Ovary (tissue), 9 donors: ENCODE data around the gene AUTS2. TPM values are rescaled to one million over a fixed set of nuclear protein-coding genes. Genes with fewer than 3 reads are reported as not detected.

Experiments
- DNase-seq, 5 donors: peaks; one replicate each; pipeline ENCODE4 v3.0.0-alpha.2; 2019 to 2020
- H3K27ac ChIP-seq, 2 donors: fragments of 200-600 bp; one replicate each; pipeline versions ENCODE4 v1.5.1 to v1.8.0; 2019 to 2022
- H3K27me3 ChIP-seq: fragments of 200-600 bp; one replicate; pipeline ENCODE4 v1.8.0; 2022
- H3K36me3 ChIP-seq: fragments of 200-600 bp; sonication (generic); one replicate; pipeline ENCODE4 v1.5.1; 2019
- H3K4me1 ChIP-seq: one replicate; pipeline ENCODE4 v1.8.1; 2013; ENCODE audit warnings: mild to moderate bottlenecking, moderate library complexity; ENCODE audit not compliant: insufficient read depth
- H3K4me3 ChIP-seq: fragments of 200-600 bp; sonication (generic); one replicate; pipeline ENCODE4 v1.5.1; 2017
- H3K9me3 ChIP-seq, 2 donors: fragments of 200-600 bp in 1 of 2; sonication (generic) in 1 of 2; one replicate each; pipeline versions ENCODE4 v1.5.1 to v1.8.1; 2013 to 2019; ENCODE audit warnings: mild to moderate bottlenecking in 1 of 2, moderate library complexity in 1 of 2
- EP300 ChIP-seq: sonication (generic); formaldehyde crosslinking; IDR thresholded peaks from one replicate; pipeline ENCODE4 v1.6.1; 2017; ENCODE audit warnings: antibody characterized with exemption
- POLR2A ChIP-seq: fragments of 450-650 bp; IDR thresholded peaks from one replicate; pipeline ENCODE4 v1.6.1; 2017; ENCODE audit warnings: antibody characterized with exemption, mild to moderate bottlenecking, moderate library complexity
- WGBS, 3 donors: extraction: QIAGEN DNeasy Blood & Tissue Kit in 1 of 3; methylation state at CpG; one replicate each; pipeline versions ENCODE4 v1.1.5 to v1.1.7; 2013 to 2017; 5-methylcytosine and 5-hydroxymethylcytosine counted together
- intact Hi-C, 4 donors: fragments of 100-400 bp; cut with DNase I; formaldehyde crosslinking; loops; one replicate each; pipeline versions ENCODE4 v1.11.0 to v1.15.1; 2022 to 2023
- polyA plus RNA-seq, 2 donors: library from polyadenylated mRNA; stranded (reverse); fragments of 200-250 nt in 1 of 2; fragments of 350-450 nt in 1 of 2; fragmentation: Illumina TruSeq in 1 of 2; extraction: RNeasy Lipid Tissue Mini Kit (QIAGEN cat#74804) in 1 of 2; gene quantifications; one replicate each; pipeline ENCODE4 v1.2.3, GENCODE V29; 2013 to 2014
- total RNA-seq, 7 donors: library from RNA; depleted of rRNA in 2 of 7; stranded (reverse); fragments of >200 nt in 2 of 7; fragmentation: NEBNext Ultra II Directional in 3 of 7; extraction: Animal tissue kit (Norgen Biotek cat#: 25700) in 3 of 7; gene quantifications; one replicate each; pipeline versions ENCODE4 v1.1.0 to v1.2.4, GENCODE V29; 2016 to 2023
- TF ChIP-seq, protein P1 (sequence below), 3 donors: fragments of 450-650 bp in 2 of 3; fragments of 200-600 bp in 1 of 3; IDR thresholded peaks; one replicate each; pipeline versions ENCODE4 v1.5.1 to v1.8.0; 2016 to 2022; ENCODE audit warnings: antibody characterized with exemption in 3 of 3, mild to moderate bottlenecking in 1 of 3
- donor health status: DM: no; HTN: no; CAD: no; lungs with moderate emphysema.
- donor health status: DM: no; HTN: no; CAD: no.
- donor health status: Bipolar disorder and iron deficiency.
- donor health status: DM: yes; HTN: yes; CAD: no.
- donor health status: DM: no; HTN: no; CAD: no.
- donor health status: DM: yes; HTN: yes; CAD: no.

Gene AUTS2
- total and polyA plus RNA-seq, 9 donors, result 18.3 to 60.9 (median 44.9) TPM

DNA sequence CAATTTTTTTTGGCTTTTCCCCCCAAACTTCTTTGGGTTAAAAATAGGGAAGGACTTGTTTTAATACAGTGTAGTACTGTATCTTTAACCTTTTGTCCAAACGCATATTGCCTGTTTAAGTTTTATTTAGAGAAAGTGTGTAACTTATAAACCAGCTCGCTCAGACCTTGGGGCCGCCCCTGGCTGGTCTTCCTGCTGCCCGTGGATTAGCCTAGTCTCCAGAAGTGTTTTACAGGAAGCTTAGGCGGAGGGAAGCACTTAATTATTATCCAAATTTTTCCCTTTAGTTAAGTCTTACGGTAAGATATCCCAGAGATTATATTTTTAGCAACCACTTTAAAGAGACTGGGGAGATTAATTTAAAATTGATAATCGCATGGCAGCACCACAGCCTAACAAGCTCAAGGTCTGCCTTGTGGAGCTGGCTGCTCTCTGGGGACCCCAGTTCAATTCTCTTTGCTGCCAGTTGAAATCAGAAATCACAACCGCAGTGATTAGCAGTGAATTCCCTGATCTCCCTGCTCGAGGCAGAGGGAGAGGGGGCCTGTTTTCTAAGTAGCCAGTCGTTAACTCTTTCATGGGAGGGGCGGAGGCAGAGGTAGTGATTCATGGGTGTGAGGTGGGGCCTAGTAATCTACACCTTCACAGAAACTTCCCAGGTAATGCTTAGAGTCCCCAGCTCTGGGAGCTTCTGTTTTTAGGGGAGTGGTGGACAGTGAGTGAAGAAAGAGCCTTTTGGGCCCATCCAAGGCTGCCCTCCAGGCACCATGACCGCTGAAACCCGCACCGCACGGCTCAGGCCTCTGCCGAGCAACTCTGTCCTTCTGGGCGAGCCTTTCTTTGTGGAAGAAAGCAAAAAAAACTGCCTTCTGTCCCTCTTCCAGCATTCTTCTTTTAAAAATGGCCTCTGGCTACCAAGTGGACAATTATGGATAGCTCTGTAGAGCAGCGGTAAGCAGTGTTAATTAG lies 984.9 kb downstream of the AUTS2 start:
- DNase-seq, result no peak
- Histone ChIP-seq H3K4me1 (peaks cover 2% of the 10 kb centered on the region), H3K27ac (no peak overlapping the region), H3K36me3 (no peaks in the 10 kb centered on the region), H3K4me3 (no peak overlapping the region), H3K27me3 (no peaks in the 10 kb centered on the region), H3K9me3 (no peaks in the 10 kb centered on the region)
- WGBS, 3 donors, result 46 to 69% (median 56%) methylated on average over 18 of the region's 18 CpGs
- intact Hi-C loops, result no loop called here
- TF ChIP-seq EP300 (no peak), POLR2A (no peak)
- TF ChIP-seq, protein P1, sequence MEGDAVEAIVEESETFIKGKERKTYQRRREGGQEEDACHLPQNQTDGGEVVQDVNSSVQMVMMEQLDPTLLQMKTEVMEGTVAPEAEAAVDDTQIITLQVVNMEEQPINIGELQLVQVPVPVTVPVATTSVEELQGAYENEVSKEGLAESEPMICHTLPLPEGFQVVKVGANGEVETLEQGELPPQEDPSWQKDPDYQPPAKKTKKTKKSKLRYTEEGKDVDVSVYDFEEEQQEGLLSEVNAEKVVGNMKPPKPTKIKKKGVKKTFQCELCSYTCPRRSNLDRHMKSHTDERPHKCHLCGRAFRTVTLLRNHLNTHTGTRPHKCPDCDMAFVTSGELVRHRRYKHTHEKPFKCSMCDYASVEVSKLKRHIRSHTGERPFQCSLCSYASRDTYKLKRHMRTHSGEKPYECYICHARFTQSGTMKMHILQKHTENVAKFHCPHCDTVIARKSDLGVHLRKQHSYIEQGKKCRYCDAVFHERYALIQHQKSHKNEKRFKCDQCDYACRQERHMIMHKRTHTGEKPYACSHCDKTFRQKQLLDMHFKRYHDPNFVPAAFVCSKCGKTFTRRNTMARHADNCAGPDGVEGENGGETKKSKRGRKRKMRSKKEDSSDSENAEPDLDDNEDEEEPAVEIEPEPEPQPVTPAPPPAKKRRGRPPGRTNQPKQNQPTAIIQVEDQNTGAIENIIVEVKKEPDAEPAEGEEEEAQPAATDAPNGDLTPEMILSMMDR (IDR thresholded peaks at IDR 0.05), result no peak

DNA sequence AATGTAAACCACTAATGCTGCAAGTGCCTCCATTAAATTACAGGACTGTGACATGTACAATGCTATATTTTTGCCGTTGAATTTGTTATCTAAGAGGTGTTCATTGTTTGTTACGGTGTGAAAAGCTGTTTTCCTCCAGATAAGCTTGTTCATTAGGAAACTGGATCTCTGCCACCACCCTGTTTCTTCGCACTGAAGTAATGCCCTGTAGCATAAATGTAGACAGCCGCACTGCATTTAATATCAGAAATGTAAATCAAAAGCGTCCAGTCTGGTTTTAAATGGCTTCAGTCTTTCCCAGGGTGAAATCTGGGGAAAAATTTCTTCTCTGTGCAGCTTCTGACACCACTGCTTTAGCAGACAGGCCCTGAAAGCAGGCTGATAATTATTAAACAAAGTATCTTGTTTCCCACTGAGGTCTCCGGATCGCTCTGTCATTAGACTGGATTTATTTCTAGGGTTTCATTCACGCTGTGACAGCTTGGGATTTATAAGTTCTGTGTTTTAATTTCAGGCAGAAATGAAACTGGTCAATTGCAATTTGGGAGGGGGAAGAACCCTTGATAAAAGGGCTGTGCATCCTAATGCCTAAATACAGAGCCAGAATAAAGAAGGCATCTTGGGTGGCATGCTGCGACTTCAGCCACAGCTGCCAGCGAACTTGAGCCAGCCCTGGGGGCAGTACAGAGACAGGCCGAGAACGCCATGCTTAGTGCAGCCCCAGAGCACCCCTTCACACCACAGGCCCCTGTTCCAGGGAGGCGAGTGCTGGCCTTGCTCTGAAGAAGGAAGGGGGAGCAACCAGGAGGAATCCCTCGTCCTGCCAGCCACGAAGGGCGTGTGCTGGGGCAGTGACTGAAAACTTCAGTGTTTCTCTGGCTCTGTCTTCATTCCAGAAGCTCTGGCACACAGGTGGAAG lies 985.9 kb downstream of the AUTS2 start:
- Histone ChIP-seq H3K4me3 (no peak overlapping the region), H3K27me3 (no peaks in the 10 kb centered on the region), H3K4me1 (peaks cover 2% of the 10 kb centered on the region), H3K27ac (no peak overlapping the region), H3K36me3 (no peaks in the 10 kb centered on the region), H3K9me3 (no peaks in the 10 kb centered on the region)
- 63 to 81% (median 74%) methylated on average over 16 of the region's 16 CpGs for WGBS, 3 donors
- TF ChIP-seq POLR2A (no peak), EP300 (no peak)
- TF ChIP-seq, protein P1 (IDR thresholded peaks at IDR 0.05), result no peak
- DNase-seq, result no peak
- intact Hi-C loops, result no loop called here

DNA sequence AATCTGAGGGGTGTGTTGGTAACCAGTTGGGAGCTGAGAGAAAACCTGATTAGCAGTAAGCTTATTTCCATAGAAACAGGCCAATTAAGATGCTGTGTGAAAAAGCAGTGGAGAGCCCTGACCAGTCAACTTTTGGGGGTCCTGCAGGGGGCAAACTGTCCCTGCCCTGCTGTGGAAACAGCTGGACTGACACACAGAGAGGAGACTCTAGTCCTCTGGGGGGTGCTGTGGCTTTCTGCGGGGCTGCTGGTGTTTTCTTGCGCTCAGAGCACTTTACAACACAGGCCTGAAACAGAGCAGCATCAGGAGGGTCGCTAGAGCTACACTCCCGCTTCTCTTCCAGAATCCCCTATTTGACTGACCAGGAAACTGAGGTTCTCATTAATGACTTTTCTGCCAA lies 986.8 kb downstream of the AUTS2 start:
- no peaks in the 10 kb centered on the region for H3K36me3 ChIP-seq
- peaks cover 5% of the 10 kb centered on the region for H3K4me1 ChIP-seq
- intact Hi-C loops, result no loop called here
- no peak overlapping the region for H3K4me3 ChIP-seq
- WGBS, 3 donors, result 68 to 97% (median 97%) methylated on average over 4 of the region's 4 CpGs
- no peaks in the 10 kb centered on the region for H3K27me3 ChIP-seq
- no peaks in the 10 kb centered on the region for H3K9me3 ChIP-seq
- DNase-seq, result no peak
- TF ChIP-seq, protein P1 (IDR thresholded peaks at IDR 0.05), result no peak
- no peak for TF ChIP-seq EP300
- TF ChIP-seq POLR2A, result no peak
- H3K27ac ChIP-seq, result no peak overlapping the region

DNA sequence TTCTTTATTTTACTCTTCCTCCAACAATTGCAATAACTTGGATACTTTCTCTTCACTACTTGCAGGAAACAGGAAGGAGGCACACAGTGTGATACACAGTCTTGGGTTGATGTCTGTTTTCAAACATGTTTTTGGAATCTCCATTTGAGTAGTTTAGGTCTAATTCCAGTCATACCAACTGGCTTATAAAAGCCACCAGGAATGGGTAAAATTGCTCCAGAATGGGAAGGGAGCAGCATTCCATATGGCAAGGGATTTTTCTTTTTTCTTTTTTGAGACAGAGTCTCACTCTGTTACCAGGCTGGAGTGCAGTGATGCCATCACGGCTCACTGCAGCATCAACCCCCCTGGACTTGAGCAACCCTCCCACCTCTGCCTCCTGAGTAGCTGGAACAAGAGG lies 988.5 kb downstream of the AUTS2 start:
- no peak for DNase-seq
- intact Hi-C loops, result no loop called here
- no peaks in the 10 kb centered on the region for H3K36me3 ChIP-seq
- H3K4me1 ChIP-seq, result peaks cover 5% of the 10 kb centered on the region
- TF ChIP-seq EP300 (no peak), POLR2A (no peak)
- TF ChIP-seq, protein P1 (IDR thresholded peaks at IDR 0.05), result no peak
- no peaks in the 10 kb centered on the region for H3K9me3 ChIP-seq
- no peak overlapping the region for H3K27ac ChIP-seq
- no peaks in the 10 kb centered on the region for H3K27me3 ChIP-seq
- H3K4me3 ChIP-seq, result no peak overlapping the region
- 86 to 96% (median 91%) methylated on average over 1 of the region's 1 CpG for WGBS, 3 donors
